ENCODE data around the gene ZNF343. TPM values are rescaled to one million over a fixed set of nuclear protein-coding genes. Genes with fewer than 3 reads are reported as not detected.

Gene ZNF343
- total and polyA plus RNA-seq, 10 of the 15 experiments (the other 5 are each of a cell fraction or from before 2014, with no cell fraction given) = 1.3 to 11.1 (median 9.0) TPM

- no peaks in the 10 kb centered on the region for H4K20me1 ChIP-seq (ENCODE audit: control insufficient read depth, insufficient read depth)
- FAIRE-seq (no peak), DNase-seq (ENCODE audit: low read depth, low spot score) (no peak), ATAC-seq (no peak)
- H3K9ac ChIP-seq (ENCODE audit: control insufficient read depth, insufficient read depth, low read length) = no peak overlapping the region
- no peak for TF ChIP-seq E2F8 (IDR thresholded peaks at IDR 0.05; ENCODE audit: low read depth, partially characterized antibody)
- TF ChIP-seq ZNF384 (IDR thresholded peaks at IDR 0.05; ENCODE audit: borderline replicate concordance, low read depth, low read length) = no peak
- no peaks in the 10 kb centered on the region for H3K79me2 ChIP-seq (ENCODE audit: control insufficient read depth, insufficient read depth, low read length)
- 45% methylated on average over 4 of the region's 4 CpGs for WGBS (ENCODE audit: insufficient coverage, insufficient replicate concordance, low lambda C conversion rate, missing lambda C conversion rate)
- H3K27me3 ChIP-seq (replicated peaks in 1 of 2; ENCODE audit: control insufficient read depth in 2 of 2, insufficient read depth in 2 of 2, low read length in 1 of 2) = peaks cover 0 to 3% of the 10 kb centered on the region in 2 experiments; a peak in 2 of 4 replicates
- H3K36me3 ChIP-seq (ENCODE audit: control insufficient read depth in 2 of 2, insufficient read depth in 2 of 2, low read length in 1 of 2) = no peaks in the 10 kb centered on the region
- H3K9me3 ChIP-seq (replicated peaks; ENCODE audit: control insufficient read depth, insufficient read depth, low read length) = no peaks in the 10 kb centered on the region
- in situ Hi-C loops (cut with MboI) = no loop called here
- no peak overlapping the region for H2AFZ ChIP-seq (ENCODE audit: control insufficient read depth, low read depth, low read length)
- no peak overlapping the region for H3K27ac ChIP-seq (ENCODE audit: control insufficient read depth, insufficient read depth)
- SMC1A ChIA-PET (ENCODE audit: uncharacterized antibody, unreplicated experiment) = no interaction called here
- no peak overlapping the region for H3K4me2 ChIP-seq (ENCODE audit: control insufficient read depth, insufficient read depth)
- RAD21 ChIA-PET (ENCODE audit: unreplicated experiment) = no interaction called here
- H3K4me3 ChIP-seq = no peak overlapping the region
- no peaks in the 10 kb centered on the region for H3K4me1 ChIP-seq (ENCODE audit: control insufficient read depth, insufficient read depth, low read length)
- CTCF ChIA-PET = no interaction called here
- BruUV-seq (replicated peaks) = no TSS peak
- intact Hi-C loops (cut with micrococcal nuclease; ENCODE audit: unreplicated experiment) = no loop called here
- POLR2A ChIA-PET = no interaction called here
Measured at GRCh38 chr20:2542361-2542760, 33.6 kb upstream of the ZNF343 start.

DNA sequence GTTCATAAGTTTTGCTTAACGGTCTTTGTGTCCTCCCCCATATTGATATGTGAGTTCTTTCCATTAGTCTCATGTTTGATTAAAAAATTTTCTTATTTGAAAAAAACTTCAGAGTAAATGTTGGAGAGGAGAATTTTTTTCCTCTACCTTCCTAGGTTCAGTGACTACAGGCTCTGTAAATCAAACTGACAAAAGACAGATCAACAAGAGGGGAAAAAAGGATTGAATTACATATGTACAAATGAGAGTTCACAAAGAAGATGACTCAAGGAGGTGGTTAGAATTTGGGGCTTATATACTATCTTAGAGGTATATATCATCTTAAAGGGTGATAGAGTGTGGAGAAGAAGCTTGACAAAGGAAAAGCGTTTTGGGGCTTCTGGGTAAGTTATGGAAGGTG, 33.2 kb upstream of the ZNF343 start:
- Histone ChIP-seq H3K4me1 (ENCODE audit: control insufficient read depth, insufficient read depth, low read length) (no peaks in the 10 kb centered on the region), H3K4me2 (ENCODE audit: control insufficient read depth, insufficient read depth) (no peak overlapping the region), H3K9ac (ENCODE audit: control insufficient read depth, insufficient read depth, low read length) (no peak overlapping the region), H2AFZ (ENCODE audit: control insufficient read depth, low read depth, low read length) (no peak overlapping the region), H4K20me1 (ENCODE audit: control insufficient read depth, insufficient read depth) (no peaks in the 10 kb centered on the region), H3K27ac (ENCODE audit: control insufficient read depth, insufficient read depth) (no peak overlapping the region), H3K79me2 (ENCODE audit: control insufficient read depth, insufficient read depth, low read length) (no peaks in the 10 kb centered on the region), H3K4me3 (no peak overlapping the region), H3K9me3 (replicated peaks; ENCODE audit: control insufficient read depth, insufficient read depth, low read length) (no peaks in the 10 kb centered on the region), H3K27me3 (replicated peaks in 1 of 2; ENCODE audit: control insufficient read depth in 2 of 2, insufficient read depth in 2 of 2, low read length in 1 of 2) (peaks cover 0 to 3% of the 10 kb centered on the region in 2 experiments; a peak in 2 of 4 replicates), H3K36me3 (ENCODE audit: control insufficient read depth in 2 of 2, insufficient read depth in 2 of 2, low read length in 1 of 2) (no peaks in the 10 kb centered on the region)
- ChIA-PET CTCF (interaction anchor here (1.5 kb wide), 1 partner anchor 20 kb away, joined by 4 read pairs; no protein-coding TSS in a partner anchor), SMC1A (ENCODE audit: uncharacterized antibody, unreplicated experiment) (no interaction called here), POLR2A (interaction anchor here (0.6 to 1.0 kb wide), 2 partner anchors 17 to 1212 kb away, joined by 3 to 4 read pairs; no protein-coding TSS in a partner anchor), RAD21 (ENCODE audit: unreplicated experiment) (no interaction called here)
- in situ Hi-C loops (cut with MboI) = no loop called here
- ATAC-seq (no peak), FAIRE-seq (no peak), DNase-seq (ENCODE audit: low read depth, low spot score) (no peak)
- BruUV-seq (replicated peaks) = no TSS peak
- intact Hi-C loops (cut with micrococcal nuclease; ENCODE audit: unreplicated experiment) = no loop called here
- 75% methylated on average over 2 of the region's 2 CpGs for WGBS (ENCODE audit: insufficient coverage, insufficient replicate concordance, low lambda C conversion rate, missing lambda C conversion rate)
- TF ChIP-seq, protein P1, sequence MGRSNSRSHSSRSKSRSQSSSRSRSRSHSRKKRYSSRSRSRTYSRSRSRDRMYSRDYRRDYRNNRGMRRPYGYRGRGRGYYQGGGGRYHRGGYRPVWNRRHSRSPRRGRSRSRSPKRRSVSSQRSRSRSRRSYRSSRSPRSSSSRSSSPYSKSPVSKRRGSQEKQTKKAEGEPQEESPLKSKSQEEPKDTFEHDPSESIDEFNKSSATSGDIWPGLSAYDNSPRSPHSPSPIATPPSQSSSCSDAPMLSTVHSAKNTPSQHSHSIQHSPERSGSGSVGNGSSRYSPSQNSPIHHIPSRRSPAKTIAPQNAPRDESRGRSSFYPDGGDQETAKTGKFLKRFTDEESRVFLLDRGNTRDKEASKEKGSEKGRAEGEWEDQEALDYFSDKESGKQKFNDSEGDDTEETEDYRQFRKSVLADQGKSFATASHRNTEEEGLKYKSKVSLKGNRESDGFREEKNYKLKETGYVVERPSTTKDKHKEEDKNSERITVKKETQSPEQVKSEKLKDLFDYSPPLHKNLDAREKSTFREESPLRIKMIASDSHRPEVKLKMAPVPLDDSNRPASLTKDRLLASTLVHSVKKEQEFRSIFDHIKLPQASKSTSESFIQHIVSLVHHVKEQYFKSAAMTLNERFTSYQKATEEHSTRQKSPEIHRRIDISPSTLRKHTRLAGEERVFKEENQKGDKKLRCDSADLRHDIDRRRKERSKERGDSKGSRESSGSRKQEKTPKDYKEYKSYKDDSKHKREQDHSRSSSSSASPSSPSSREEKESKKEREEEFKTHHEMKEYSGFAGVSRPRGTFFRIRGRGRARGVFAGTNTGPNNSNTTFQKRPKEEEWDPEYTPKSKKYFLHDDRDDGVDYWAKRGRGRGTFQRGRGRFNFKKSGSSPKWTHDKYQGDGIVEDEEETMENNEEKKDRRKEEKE (IDR thresholded peaks at IDR 0.05) = no peak
- TF ChIP-seq KAT2A (conservative IDR thresholded peaks at IDR 0.05; ENCODE audit: control insufficient read depth, low read depth, low read length) (no peak), ZNF24 (IDR thresholded peaks at IDR 0.05) (no peak), NRF1 (conservative IDR thresholded peaks at IDR 0.05; ENCODE audit: low read depth, low read length) (no peak), PAX5 (IDR thresholded peaks at IDR 0.05; ENCODE audit: borderline replicate concordance, low read depth, low read length) (no peak), RUNX3 (IDR thresholded peaks at IDR 0.05; ENCODE audit: low read length) (no peak), CHD4 (IDR thresholded peaks at IDR 0.05) (no peak), EED (IDR thresholded peaks at IDR 0.05; ENCODE audit: low read depth) (no peak), PML (IDR thresholded peaks at IDR 0.05; ENCODE audit: low read length) (no peak), CBX3 (IDR thresholded peaks at IDR 0.05; ENCODE audit: borderline replicate concordance, low read depth) (no peak), SREBF1 (IDR thresholded peaks at IDR 0.05; ENCODE audit: low read length) (no peak), RELA (IDR thresholded peaks at IDR 0.05; ENCODE audit: borderline replicate concordance, partially characterized antibody) (no peak), KDM1A (IDR thresholded peaks at IDR 0.05; ENCODE audit: borderline replicate concordance) (no peak)
